ENCODE measurements around the gene SH3RF2.
"Not testable (repeated sequence)": the region's sequence is repeated elsewhere in the genome, so short reads cannot be mapped to it uniquely, and the experiment has no call there.

SH3RF2 gene

DNA sequence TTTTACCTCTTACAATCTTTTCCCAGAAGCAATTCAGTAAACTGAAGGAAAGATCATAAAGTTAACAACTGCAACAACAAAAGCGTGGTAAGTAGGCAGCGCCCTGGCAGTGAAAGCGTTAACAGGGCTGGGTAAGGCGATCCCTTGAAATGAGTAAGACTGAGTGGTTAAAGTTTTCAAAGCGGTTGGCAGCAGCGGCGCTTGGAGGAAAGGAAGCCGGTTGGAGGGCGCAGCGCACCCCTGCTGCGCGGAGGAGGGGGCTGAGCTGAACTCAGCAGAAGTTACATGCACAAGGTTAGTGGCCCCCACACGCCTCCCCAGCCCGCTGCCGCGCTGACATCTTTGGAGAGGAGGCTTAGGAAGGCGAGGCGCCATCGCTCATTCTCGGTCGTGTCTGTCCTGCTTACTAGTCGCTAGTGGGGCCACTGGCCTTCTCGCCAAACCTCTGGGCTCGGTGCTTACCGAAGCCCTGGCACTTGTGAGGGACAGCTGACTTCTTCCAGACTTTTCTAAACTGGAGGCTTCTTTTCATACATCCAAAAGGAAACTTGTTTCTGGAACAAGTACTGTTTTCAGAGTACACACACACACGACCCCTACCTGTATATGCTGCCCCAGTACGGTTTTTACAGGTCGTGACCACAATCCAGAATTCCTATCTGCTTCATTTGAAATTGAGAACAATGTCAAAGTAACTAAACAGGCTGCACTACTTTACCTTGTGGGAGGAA lies at the start of gene SH3RF2:
TSS of gene SH3RF2 (plus strand) at position 178 of the 731 bp plus-strand sequence. CDS start 1,351 bp downstream, outside the sequence.
- DNase-seq (ENCODE audit: low read depth in 2 of 2): peak in 1 of 2 donors; percentile 5

- DNase-seq (ENCODE audit: low read depth in 2 of 2): no peak
Measured at GRCh38 chr5:145887217-145887616, 49.2 kb upstream of the SH3RF2 start.

GRCh38 chr5:145887976-145888574 lies 48.3 kb upstream of the SH3RF2 start:
- DNase-seq (ENCODE audit: low read depth in 2 of 2): no peak

GRCh38 chr5:145889611-145890010 lies 46.8 kb upstream of the SH3RF2 start:
- DNase-seq (ENCODE audit: low read depth in 2 of 2): no peak

- not testable (repeated sequence) for DNase-seq (ENCODE audit: low read depth in 2 of 2)
Measured at GRCh38 chr5:145891378-145891777, 45.0 kb upstream of the SH3RF2 start.

GRCh38 chr5:145898171-145898570 lies 38.2 kb upstream of the SH3RF2 start:
- no peak for DNase-seq (ENCODE audit: low read depth in 2 of 2)

DNA sequence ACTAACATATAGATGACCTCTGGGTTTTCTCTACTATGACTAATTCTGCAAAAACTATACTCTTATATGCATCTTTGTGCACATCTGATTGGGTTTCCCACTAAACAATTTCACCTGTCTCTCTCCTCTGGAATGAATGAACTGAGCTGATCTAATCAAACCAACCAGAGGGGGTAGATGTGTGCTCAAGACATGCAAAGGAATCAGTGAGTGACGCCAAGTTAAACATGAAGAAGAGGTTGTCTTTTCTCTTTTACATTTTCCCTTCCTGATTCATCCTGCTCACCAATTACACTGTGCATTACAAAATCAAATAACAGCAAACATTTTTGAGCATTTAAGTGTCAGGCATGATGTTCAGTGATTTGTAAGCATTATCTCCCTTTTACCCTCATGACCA lies 34.0 kb upstream of the SH3RF2 start:
- DNase-seq (ENCODE audit: low read depth in 2 of 2): no peak

GRCh38 chr5:145903113-145903512 lies 33.3 kb upstream of the SH3RF2 start:
- DNase-seq (ENCODE audit: low read depth in 2 of 2): no peak

DNA sequence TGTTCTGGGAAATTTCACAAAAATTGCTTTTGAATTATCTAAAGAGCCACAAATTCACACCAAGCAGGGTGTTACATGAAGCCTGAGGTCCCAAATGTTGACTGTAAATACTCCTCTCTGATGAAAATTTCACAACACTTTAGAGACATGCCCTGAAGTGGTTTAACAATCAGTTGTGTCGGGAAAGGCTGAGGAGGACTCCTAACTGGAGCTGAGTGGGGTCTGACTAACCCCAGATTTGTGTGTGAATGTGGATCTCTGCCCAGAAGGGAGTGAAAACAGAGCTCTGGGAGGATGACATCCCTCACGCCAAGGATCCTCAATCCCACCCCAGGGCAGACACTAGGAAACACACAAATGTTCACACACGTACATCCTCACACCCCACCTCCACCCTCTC lies 32.5 kb upstream of the SH3RF2 start:
- no peak for DNase-seq (ENCODE audit: low read depth in 2 of 2)

DNA sequence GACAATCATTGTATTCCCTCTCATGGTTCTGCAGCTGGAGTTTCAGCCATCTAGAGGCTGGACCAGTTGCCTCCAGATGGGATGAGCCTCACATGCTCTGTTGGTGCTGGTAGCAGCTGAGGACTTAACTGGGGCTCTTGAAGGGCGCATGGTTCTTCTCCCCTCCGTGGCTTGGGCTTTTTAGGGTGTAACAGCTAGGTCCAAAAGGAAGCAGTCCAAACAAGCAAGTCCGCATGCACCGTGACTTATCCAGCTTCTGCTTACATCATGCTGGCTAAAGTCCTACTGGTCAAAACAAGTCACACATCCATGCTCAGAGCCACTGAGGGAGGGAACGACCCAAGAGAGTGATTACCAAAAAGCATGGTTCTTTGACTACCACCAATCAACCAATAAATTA lies 31.6 kb upstream of the SH3RF2 start:
- DNase-seq (ENCODE audit: low read depth in 2 of 2): no peak

DNA sequence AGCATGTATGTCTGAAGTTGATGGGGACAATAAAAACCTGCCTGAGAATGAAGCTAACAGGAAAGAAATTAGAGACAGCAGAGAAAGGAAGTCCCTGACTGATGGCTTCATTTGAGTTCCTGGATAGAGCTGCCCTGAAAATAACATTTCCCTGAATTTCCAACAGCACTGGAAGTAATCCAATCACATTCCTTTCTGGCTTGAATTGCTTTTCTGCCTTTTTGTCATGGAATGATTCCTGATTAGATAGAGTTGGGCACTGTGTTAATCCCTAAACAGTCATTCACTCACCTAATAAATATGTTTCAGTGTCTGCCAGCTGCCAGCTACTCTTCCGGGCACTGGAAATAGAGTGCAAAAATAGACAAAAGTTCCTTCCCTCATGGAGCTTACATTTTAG lies 30.0 kb upstream of the SH3RF2 start:
- DNase-seq (ENCODE audit: low read depth in 2 of 2): no peak

GRCh38 chr5:145908206-145908960 lies 28.0 kb upstream of the SH3RF2 start:
- DNase-seq (ENCODE audit: low read depth in 2 of 2): no peak

DNA sequence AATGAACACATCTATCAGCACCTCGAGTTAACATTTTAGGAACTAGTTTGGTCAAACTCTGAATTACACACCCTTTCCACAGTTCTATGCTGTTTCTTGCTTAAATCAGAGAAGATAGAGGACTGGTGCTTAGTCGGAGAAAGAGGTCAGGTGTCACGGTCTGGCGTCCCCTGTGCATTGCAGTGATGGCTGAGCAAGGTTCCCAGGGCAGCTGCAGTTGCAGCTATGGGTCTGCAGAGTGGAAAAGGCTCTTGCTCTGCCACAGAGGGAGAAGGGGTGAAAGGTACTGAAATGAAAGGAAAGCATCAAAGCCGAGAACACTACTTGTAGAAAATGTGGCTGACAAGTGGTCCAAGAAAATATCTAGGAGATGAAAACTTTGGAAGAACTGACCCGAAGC lies 25.2 kb upstream of the SH3RF2 start:
- no peak for DNase-seq (ENCODE audit: low read depth in 2 of 2)

- DNase-seq (ENCODE audit: low read depth in 2 of 2): no peak
Measured at GRCh38 chr5:145912019-145912418, 24.4 kb upstream of the SH3RF2 start.

GRCh38 chr5:145912594-145912993 lies 23.8 kb upstream of the SH3RF2 start:
- no peak for DNase-seq (ENCODE audit: low read depth in 2 of 2)

DNA sequence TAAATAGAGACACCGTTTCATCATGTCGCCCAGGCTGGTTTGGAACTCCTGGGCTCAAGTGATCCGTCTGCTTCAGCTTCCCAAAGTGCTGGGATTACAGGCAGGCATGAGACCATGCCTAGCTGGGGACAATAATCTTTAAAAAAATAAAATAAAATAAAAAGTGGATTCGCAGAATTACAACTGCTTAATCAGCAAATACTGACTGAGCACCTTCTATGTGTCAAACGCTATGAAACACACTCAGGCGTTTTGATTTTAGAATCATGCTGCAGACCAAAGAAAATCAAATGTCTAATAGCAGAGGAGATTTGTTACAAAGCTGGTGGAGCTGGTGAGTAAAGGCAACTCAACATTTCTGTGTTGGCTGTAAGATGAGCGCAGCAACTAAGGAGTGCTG lies 22.7 kb upstream of the SH3RF2 start:
- DNase-seq (ENCODE audit: low read depth in 2 of 2): no peak

DNA sequence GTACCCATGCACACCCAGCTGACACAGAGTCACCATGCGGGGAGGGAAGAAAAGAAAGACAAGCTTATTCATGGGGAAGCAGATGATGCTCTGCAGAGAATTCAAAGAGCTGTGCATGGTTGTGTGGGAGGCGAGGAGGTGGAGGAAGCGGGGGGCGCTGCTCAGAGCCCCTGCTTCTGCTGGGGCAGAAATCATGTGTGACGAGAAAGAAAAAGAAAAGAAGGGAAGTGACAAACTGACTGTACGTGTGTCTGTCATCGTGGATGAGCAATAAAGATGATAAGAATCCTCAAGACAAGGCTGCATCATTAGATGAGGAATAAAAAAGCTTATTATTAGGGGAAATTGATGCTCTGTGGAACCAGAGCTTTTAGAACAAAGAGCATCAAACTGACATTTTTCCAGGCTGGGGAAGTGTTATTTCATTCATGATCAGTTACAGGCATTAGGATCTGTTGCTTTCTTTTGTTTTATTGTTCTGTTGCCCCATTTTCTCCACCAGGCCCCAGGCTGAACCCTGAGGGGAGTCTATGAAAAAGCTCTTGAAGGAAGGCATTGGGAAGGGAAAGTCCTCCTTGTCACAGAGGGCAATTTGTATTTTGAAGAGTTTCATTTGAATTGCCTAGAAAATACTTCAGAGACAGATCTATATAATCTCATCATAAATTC lies 20.3 kb upstream of the SH3RF2 start:
- DNase-seq (ENCODE audit: low read depth in 2 of 2): no peak

DNA sequence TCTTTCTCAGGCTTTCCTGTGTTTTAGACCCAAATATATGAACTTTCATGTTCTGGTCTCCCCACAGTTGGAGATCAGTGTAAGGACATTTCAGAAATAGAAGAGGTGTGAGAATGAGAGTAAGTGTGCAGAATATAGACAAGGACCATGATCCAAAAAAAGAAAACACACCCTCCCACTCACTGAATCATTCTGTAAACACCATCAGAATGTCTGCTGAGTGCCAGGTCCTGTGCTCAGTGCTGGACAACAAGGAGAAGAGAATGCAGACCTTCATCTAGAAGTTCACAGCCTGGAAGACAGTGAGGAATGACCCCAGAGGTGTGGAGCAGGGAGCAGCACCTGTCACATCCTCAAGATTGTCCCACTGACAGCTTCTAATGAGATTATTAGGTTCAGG lies 19.1 kb upstream of the SH3RF2 start:
- DNase-seq (ENCODE audit: low read depth in 2 of 2): no peak

GRCh38 chr5:145918397-145918796 lies 18.0 kb upstream of the SH3RF2 start:
- DNase-seq (ENCODE audit: low read depth in 2 of 2): no peak

GRCh38 chr5:145919413-145919812 lies 17.0 kb upstream of the SH3RF2 start:
- DNase-seq (ENCODE audit: low read depth in 2 of 2): no peak

GRCh38 chr5:145920542-145921210 lies 15.7 kb upstream of the SH3RF2 start:
- DNase-seq (ENCODE audit: low read depth in 2 of 2): no peak

DNA sequence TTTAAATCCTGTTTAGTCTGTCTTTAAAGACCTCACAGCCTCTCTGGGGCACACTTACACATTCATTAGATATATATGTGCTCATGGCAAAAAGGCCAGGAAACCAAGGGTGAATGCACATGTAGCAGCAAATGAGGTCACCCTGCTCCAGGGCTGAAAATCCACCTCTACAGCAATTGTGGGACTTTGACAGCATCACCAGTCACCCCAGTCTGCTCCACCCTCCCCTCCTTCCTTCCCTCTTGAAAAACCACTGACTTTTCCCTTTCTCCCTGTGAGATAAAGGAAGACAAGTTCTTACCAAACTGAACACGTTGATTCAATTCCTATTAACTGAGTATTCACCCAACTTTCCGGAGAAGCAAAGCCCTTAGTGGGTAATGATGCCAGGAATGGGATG lies 15.2 kb upstream of the SH3RF2 start:
- DNase-seq (ENCODE audit: low read depth in 2 of 2): no peak

Measured in stimulated activated CD4-positive, alpha-beta T cell treated with anti-CD3 and anti-CD28 coated beads, Interleukin-1b, Interleukin-23, amount 100 ng/mL, for 1 hour (primary cell).